HG03521 (cell line): ENCODE data around the gene LRSAM1.
A peak's percentile ranks its signal among the peaks of the same experiment; 100 is the strongest.

ENCODE experiments used
- ATAC-seq: cut with Tn5 transposase; IDR thresholded peaks from one replicate; pipeline ENCODE4 v1.9.1; 2021; ENCODE audit warnings: mild to moderate bottlenecking, moderate library complexity; ENCODE audit not compliant: unreplicated experiment

LRSAM1 gene

DNA sequence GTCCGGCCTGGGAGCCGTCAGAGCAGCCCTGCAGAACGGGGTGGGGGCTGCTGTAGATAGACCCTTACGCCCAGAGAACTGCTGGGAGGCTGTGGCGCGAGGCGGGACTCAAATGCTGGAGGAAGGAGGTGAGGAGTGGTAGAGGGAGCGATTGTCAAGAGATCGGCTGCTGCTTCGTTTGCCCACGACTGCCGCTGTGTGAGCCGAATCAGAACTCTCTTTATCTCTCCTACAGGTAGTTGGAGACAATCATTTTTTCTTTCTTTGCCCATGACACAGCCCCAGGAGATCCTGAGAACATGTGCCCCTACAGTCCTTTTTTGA lies 26.7 kb upstream of the LRSAM1 start:
- no peak for ATAC-seq

DNA sequence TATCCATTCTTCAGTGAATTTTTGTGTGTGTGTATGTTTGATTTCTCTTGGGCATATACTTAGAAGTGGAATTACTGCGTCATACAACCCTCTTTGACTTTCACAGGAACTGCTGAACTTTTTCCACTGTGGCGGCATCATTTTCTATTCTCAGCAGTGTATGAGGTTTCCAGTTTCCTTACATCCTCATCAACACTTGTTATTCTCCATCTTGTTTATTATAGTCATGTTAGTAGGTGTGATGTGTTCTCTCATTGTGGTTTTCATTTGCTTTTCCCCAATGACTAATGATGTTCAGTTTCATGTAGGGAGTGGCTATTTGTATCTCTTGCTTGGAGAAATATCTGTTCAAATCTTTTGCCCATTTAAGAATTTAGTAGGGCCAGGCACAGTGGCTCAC lies 24.6 kb upstream of the LRSAM1 start:
- ATAC-seq: no peak

DNA sequence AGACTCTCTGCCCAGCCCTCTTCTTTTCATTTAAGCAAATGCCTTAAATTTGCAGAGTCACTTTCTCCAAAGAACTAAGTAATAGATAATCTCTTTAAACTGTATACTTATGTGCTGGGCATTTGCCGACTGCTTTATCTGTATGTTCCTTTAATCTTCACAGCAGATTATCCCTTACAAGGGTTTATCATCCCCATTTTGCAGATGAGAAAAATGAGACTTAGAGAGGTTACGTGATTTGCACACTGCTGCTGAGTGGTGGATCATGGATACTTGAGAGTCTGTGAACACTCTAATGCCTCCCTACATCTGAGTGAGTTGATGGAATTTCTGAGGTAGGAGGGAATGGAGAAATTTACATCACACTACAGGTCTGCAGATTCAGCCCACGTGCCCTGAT lies 23.0 kb upstream of the LRSAM1 start:
- no peak for ATAC-seq

DNA sequence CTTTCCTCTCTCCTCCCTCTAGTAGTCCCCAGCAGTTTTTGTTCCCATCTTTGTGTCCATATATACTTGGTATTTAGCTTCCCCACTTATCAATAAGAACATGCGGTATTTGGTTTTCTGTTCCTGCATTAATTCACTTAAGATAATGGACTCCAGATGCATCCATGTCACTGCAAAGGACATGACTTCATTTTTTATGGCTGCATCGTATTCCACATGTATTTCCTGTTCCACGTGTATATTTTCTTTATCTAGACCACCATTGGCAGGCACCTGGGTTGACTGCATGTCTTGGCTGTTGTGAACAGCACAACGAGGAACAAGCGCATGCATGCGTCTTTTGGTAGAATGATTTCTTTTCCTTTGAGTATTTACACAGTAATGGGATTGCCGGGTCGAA lies 20.9 kb upstream of the LRSAM1 start:
- no peak for ATAC-seq

DNA sequence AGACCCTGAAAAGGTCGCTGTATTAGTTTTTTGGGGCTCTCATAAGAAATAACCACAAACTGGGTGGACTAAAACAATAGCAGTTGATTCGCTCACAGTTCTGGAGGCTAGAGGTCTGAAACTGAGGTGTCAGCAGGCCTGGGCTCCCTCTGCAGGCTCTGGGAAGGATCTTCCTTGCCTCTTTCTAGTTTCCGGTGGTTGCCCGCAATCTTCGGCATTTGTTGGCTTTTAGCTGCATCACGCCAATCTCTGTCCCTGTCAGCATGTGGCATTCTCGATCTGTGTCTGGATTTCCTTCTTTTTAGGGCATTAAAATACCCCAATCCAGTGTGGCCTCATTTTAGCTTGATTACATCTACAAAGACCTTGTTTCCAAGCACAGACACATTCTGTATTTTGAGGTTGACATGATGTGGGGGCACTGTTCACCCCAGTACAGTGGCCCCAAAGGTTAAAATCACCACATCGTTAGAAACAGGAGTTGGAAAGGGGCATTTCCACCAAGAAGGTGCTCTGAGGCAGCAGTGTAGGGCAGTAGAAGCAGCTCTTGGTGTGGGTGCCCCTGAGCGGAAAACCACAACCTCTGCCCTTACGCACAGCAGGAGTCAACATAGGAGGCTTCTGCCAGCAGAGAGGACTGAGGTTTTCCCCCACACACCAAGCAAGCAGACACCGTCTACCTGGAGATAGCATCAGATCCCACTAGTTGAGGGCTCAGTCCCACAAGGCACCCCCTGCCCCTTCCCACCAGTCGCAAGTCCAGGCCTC lies 13.6 kb upstream of the LRSAM1 start:
- no peak for ATAC-seq

DNA sequence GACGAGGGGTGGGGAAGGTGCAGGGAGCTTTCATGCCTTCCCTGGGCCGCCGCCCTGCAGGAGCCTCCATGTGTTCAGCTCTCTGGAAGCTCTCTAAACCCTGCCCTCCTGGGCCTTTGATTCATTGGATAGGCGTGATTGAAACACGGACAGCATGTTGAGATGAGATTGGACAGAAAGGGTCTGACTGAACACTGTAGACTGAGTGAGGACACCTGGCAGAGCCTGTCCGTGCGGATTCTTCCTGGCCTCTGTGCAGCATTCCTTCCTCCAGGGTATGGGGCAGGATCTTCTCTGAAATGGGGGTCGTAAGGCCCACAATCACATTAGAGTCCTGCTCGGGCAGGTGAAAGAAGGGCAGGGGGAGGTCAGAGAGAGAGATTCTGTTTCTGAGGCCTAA lies 12.9 kb upstream of the LRSAM1 start:
- ATAC-seq: no peak

DNA sequence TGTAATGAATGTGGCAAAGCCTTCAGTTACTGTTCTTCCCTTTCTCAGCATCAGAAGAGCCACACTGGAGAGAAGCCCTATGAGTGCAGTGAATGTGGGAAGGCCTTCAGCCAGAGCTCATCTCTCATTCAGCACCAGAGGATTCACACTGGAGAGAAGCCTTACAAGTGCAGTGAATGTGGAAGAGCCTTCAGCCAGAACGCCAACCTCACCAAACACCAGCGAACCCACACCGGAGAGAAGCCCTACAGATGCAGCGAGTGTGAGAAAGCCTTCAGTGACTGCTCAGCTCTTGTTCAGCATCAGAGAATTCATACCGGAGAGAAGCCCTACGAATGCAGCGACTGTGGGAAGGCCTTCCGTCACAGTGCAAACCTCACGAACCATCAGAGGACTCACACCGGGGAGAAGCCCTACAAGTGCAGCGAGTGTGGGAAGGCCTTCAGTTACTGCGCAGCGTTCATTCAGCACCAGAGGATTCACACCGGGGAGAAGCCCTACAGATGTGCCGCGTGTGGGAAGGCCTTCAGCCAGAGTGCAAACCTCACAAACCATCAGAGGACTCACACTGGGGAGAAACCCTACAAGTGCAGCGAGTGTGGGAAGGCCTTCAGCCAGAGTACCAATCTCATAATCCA lies 6.9 kb upstream of the LRSAM1 start:
- ATAC-seq: no peak

DNA sequence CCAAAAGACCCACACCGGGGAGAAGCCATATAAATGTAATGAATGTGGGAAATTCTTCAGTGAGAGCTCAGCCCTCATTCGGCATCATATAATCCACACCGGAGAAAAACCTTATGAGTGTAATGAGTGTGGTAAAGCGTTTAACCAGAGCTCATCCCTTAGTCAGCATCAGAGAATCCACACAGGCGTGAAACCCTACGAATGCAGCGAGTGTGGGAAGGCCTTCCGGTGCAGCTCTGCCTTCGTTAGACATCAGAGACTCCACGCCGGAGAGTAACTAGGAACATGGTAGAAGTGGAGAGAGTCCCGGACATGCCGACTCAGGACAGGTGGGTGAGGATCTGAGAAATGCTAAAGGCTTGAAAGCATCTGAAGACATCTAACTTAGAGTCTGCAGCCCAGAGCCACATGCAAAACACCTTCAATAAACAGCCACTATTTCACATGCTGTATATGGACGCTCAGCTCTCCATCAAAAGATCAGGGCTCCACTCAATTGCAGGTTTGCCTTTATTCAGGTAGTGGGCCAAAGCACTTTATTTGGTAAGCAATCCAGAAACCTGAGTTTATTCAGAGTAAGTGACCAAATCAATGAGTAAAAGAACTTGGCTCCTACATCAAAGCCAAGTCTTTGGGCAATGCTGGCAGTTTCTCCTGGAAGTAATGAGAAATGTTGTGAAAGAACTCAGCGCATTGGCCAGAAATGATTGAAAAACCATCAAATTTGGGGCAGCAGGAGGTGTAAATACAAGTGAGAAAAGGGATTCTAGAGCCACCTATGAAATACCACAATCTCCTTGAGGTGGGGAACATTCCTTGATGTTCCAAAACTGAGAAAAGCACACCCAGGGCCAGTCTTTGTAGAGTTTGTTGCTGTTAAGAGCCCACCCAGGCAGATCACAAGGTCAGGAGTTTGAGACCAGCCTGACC lies 6.1 kb upstream of the LRSAM1 start:
- ATAC-seq: no peak

DNA sequence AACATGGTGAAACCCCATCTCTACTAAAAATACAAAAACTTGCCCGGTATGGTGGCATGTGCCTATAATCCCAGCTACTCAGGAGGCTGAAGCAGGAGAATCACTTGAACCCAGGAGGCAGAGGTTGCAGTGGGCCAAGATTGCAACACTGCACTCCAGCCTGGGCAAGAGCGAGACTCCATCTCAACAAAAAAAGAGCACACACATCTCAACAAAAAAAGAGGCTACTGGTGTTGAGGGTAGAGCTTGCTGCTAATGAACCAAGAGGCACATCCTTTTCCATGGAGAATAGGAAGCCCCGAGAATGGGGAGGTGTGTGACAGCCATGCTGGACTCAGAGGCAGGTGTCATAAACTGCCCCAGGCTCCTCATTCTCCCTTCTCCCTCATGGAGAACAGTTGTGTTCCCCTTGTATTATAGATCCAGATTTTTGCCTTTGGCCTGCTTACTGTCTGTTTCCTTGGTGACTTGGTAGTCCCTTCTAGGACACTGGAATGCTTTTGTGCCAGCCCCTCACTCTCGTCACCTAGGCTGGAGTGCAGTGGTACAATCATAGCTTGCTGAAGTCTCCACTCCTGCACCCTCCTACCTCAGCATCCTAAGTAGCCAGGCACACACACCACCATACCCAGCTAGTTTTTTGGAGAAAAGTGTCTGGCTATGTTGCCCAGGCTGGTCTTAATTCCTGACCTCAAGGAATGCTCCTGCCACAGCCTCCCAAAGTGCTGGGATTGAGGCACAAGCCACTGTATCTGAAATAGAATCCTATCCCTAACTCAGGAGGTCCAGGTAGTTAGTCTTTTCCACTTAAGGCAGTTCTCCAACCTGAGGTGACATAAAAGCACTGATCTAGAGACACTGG lies 5.2 kb upstream of the LRSAM1 start:
- no peak for ATAC-seq

DNA sequence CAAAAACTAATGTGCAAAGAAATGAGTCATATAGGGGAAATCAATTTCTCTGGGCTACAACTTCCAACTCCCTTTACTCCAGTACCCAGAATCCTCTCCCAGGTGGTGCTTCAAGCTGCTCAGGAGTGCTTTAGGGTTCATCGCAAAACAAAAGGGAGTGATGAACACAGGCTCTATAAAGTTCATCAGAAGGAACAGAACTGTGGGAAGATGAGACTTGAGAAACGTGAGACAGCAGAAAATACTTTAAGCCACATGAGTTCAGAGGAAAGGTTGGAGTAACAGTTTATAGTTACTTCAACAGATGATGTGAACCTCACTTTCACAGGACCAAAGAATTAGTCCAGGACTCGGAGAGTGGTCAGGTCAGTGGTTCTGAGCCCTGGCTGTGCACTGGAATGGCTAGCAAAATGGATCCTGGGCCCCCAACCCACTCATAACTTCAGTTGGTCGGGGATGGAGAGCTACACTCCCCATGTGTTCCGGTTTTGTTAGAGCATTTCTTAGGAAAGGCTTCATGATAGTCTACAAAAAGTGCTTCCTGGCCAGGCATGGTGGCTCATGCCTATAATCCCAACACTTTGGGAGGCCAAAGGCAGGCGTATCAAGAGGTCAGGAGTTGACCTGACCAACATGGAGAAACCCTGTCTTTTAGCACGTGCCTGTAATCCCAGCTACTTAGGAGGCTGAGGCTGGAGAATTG lies 4.4 kb upstream of the LRSAM1 start:
- ATAC-seq: no peak

DNA sequence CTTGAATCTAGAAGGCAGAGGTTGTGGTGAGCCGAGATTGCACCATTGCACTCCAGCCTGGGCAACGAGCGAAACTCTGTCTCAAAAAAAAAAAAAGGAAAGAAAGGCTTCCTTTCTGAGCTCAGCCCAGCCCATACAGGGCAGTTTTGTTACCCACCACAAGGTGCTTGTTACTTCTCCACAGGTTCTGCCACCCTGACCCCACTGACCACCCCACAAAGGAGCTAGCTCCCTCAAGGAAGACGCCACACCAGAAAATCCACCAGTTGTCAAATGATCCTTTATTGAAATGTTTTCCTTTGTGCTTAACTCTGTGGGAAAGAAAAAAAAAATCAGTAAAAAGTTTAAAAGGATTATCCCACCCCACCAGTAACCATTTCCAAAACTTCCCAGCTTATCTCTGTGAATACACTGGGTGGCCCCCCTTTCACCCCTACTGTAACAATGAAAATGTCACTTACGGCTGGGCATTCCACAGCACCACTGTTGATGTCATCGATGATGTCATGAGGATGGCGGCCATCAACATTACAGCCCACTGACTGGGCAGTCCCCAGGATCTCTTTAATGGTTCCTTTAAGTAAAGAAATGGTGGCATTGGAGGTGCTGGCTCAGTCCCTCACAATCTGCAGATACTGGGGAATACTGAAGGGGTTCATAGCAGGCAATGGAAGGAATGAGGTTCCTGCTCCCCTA lies 3.7 kb upstream of the LRSAM1 start:
- ATAC-seq: no peak

DNA sequence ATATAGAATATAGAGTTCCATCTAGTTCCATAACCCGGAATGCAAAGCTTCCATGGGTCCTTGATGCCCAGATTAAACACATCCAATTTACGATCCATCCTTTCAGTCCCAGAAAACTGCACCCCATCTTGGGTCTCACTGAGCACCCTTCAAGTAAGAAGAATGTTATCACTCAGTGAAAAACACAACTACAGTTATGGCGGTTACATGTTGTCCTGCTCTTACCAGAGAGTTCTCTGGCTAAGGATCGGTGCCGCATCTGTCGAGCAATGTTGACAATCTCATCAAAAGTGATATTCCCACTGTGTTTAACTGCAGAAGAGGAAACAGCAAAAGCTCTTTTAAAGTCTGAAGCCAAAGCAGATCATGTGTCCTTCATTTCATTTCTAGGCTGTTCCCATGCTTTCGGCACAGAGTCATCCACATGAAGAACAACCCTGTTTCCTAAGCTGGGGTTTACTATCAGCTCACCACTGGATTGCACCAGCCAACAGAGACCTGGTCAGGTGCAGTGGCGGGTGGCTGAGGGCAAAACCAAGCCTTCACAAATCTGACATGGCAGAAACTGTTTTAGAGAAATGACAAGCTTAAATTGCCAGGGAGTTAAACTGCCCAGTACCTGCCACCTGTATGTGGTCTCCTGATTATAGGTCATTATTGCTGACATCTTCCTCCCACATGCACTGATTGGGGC lies 3.1 kb upstream of the LRSAM1 start:
- ATAC-seq: no peak

DNA sequence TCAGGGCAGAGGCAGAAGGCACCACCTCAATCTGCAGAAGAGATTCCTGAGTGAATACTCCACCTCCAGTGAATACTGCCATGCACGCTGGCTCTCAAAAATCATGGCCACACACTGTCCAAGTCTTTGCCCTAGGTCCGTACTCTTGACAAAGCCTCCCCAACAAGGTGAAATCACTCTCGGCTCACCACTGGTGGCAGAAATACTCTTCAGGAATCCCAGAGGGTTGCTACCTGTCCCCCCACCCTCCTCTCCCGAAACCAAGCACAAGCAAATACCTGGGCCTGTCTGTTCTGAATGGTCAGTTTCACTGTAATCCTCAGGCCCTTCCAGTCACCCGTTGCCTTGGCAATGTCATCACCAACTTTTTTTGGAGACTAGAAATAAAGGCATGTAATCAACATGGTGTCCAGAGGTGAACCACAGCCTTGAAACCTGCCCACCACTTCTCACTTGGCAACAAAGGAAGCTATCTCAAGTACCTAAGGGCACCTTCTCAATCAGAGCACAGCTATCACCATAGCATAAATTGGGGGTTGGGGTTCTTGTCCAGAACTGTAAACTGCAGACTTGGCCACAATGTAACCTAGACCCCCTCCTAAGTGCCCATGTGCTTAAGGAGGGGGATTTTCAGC lies 1.9 kb upstream of the LRSAM1 start:
- ATAC-seq: no peak

DNA sequence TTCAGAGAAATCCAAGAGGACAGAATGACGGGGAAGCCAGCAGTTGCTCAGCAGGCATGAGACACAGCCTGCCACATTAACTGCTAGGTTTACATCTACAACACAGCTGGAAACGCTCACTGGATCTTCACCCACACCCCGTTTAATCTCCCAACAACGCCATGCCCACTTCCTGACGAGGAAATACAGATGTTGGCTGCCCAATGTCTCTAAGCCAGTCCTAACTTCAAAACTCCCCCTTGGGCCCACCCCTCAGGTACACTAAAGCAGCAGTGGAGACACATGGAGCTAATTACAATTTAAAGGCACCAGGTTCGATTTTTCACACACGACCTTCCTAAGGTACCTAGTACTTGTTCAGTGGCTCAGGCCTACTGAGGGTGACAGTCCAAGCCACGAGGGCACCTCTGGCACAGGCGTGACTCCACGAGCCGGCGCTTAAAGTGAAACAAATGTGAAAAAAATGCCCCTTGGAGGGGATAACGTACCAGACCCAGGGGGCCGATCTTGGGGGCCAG lies 1.0 kb upstream of the LRSAM1 start:
- ATAC-seq: no peak

DNA sequence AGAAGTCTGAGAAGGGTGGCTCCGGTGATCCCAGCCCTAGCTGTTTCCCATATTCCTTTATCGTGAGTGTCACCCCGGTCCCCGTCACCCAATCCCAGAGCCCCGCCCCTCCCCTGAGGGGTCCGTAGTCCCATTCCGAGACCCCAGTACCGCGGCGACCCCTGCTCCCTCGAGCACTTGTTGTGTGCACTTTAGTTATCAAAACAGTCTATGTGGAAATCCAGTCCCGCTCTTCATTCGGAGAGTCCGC lies 223 bp downstream of the LRSAM1 start:
- ATAC-seq: peak; percentile 4

DNA sequence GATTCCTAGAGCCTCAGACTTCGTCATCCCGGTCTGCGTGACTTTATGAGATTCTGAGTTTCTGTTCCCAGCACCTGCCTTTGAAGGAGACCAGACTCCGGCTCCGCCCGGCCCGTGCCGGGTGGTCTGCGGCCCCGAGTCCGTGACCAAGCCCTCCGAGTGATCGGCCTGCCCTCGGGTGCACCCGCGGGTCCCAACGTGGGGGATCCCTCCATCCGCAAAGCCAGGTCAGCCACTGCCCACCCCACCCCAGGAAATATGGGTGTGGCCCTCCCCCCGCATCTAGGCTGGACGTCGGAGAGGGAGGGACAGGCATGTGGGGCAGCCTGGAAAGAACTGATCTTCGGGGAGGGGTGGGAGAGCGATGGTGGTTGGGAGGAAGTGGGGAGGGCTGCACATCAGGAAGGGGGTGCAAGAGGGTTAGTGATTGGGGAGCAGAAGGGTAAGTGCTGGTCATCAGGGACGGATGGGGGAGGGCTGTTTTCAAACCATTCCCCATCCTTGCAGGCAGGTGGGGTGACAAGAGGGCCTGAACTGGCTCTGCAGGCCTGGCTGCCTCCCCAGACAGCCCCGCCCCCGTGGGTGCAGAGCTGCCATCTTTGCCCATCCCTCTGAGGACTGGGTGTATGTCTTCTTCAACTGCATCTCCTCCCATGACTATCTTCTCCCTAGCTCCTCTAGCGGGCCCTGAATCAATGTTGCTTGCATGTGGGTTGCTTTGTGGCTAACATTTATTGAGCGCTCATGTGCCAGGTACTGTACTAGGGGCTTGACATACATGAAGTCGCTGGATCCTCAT lies 747 bp downstream of the LRSAM1 start:
- ATAC-seq: no peak

DNA sequence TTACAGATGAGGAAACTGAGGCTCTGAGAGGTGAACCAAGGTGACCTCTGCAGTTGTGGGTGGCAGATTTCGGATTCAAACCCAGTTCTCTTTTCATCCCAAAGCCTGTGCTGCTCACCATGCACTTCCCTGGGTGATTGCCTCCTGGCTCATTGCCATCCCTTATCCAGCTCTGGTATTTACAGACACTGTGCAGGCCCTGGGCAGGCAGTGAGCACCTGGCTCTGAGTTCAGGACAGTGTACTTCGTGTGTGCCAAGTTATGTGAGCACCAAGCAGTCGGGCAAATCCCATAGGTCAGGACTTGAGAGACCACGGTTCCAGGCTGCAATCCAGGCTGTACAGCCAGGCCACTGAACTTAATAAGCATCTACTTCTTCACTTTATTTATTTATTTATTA lies 1.4 kb downstream of the LRSAM1 start:
- ATAC-seq: no peak
